BLaER1 (cell line): Measurements from ENCODE around the gene ATP2B3.

Source experiments
- H3K27ac ChIP-seq: shearing (Covaris generic); formaldehyde crosslinking; 2 replicates; pipeline ENCODE4 v1.8.1; 2022
- H3K27me3 ChIP-seq: shearing (Covaris generic); formaldehyde crosslinking; 2 replicates; pipeline ENCODE4 v1.8.1; 2022
- H3K36me3 ChIP-seq: shearing (Covaris generic); formaldehyde crosslinking; 2 replicates; pipeline ENCODE4 v1.8.1; 2022
- H3K4me1 ChIP-seq: shearing (Covaris generic); formaldehyde crosslinking; 2 replicates; pipeline ENCODE4 v1.8.1; 2022
- H3K4me2 ChIP-seq: shearing (Covaris generic); formaldehyde crosslinking; 2 replicates; pipeline ENCODE4 v1.8.1; 2022
- H3K4me3 ChIP-seq: shearing (Covaris generic); formaldehyde crosslinking; 2 replicates; pipeline ENCODE4 v1.8.1; 2022
- H3K9ac ChIP-seq: shearing (Covaris generic); formaldehyde crosslinking; 2 replicates; pipeline ENCODE4 v1.8.1; 2022
- H3K9me3 ChIP-seq: shearing (Covaris generic); formaldehyde crosslinking; 2 replicates; pipeline ENCODE4 v1.8.1; 2022
- H4K20me1 ChIP-seq: shearing (Covaris generic); formaldehyde crosslinking; 2 replicates; pipeline ENCODE4 v1.8.1; 2022
- Cebpa-rat ChIP-seq: shearing (Covaris generic); IDR thresholded peaks from 2 replicates; pipeline ENCODE4 v1.8.1; 2022

The ATP2B3 gene

DNA sequence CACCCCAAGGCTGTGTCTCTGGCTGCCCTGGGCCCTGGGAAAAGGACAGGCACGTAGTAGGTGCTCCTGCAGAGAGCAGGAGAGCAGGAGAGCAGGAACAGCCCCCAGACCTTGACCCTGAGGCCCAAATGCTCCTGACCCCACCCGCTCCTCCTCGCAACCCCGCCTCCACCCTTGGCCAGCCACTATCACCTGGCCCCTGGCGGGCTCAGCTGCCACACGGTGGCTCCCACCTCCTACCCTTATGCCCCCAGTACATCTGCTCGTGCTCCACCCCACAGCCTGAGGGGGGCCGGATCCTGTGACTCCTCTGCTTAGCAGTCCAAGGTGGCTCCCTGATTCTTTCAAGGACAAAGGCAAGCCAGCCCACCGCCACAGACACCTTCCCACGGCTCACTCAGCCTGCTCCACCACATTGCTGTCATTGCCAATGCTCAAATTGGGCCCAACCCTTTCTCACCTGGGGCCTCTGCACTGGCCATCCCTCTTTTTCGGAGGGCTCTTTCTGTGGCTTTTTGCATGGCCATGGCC, 41.6 kb upstream of the ATP2B3 start:
- no peaks in the 10 kb centered on the region for H3K9me3 ChIP-seq
- no peak overlapping the region for H3K4me3 ChIP-seq
- H3K27me3 ChIP-seq, result peaks cover 26% of the 10 kb centered on the region
- H4K20me1 ChIP-seq, result no peaks in the 10 kb centered on the region
- no peak overlapping the region for H3K9ac ChIP-seq
- no peaks in the 10 kb centered on the region for H3K36me3 ChIP-seq
- no peak for TF ChIP-seq Cebpa-rat
- H3K4me1 ChIP-seq, result peaks cover 82% of the 10 kb centered on the region
- H3K4me2 ChIP-seq, result peak overlapping the region; percentile 74
- H3K27ac ChIP-seq, result peak overlapping the region; percentile 79

DNA sequence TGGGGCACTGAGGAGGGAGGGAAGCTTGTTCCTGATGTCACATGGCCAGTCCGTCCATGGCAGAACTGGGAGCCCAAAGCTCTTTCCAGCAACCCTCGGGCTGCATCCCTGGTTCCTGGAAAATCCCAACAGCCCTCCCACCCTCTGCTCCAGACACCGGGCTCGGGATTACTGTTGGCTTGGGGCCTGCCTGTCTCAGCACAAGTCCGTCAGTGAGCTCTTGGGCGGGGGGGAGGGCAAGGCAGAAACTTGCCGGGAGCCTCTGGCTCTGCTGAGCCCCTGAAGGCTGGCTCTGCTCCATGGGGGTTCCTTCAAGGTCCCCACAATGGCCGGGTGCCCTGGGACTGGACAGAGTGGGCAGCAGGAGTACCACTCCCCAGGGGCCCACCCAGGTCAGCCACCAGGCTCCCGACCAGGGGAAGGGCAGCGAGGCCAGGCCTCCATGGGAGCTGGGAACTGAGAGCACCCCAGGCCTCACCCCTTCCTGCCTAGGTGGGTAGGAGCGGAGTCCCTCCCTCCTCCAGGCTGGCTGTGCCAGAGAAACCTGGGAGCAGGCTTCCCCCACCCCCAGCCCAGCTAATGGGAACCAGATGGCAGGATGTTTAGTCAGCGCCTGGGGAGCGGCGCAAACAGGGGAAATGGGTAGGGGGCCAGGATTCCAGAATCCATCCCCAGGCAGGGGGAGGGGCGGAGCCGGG, 40.6 kb upstream of the ATP2B3 start:
- Histone ChIP-seq H3K9me3 (no peaks in the 10 kb centered on the region), H3K9ac (no peak overlapping the region), H3K4me1 (peaks cover 82% of the 10 kb centered on the region), H3K4me2 (peak overlapping the region; percentile 74), H3K4me3 (no peak overlapping the region), H3K27me3 (peaks cover 26% of the 10 kb centered on the region), H4K20me1 (no peaks in the 10 kb centered on the region), H3K36me3 (no peaks in the 10 kb centered on the region), H3K27ac (peak overlapping the region; percentile 79)
- TF ChIP-seq Cebpa-rat, result no peak

GRCh38 chrX:153477364-153477857, 40.0 kb upstream of the ATP2B3 start:
- no peak for TF ChIP-seq Cebpa-rat
- H3K4me1 ChIP-seq, result peaks cover 86% of the 10 kb centered on the region
- H3K36me3 ChIP-seq, result no peaks in the 10 kb centered on the region
- H3K9ac ChIP-seq, result no peak overlapping the region
- peak overlapping the region; percentile 14; the same call in 1 of the 2 replicates for H3K4me2 ChIP-seq
- H4K20me1 ChIP-seq, result no peaks in the 10 kb centered on the region
- H3K27ac ChIP-seq, result no peak overlapping the region
- H3K9me3 ChIP-seq, result no peaks in the 10 kb centered on the region
- H3K4me3 ChIP-seq, result no peak overlapping the region
- H3K27me3 ChIP-seq, result peaks cover 31% of the 10 kb centered on the region

DNA sequence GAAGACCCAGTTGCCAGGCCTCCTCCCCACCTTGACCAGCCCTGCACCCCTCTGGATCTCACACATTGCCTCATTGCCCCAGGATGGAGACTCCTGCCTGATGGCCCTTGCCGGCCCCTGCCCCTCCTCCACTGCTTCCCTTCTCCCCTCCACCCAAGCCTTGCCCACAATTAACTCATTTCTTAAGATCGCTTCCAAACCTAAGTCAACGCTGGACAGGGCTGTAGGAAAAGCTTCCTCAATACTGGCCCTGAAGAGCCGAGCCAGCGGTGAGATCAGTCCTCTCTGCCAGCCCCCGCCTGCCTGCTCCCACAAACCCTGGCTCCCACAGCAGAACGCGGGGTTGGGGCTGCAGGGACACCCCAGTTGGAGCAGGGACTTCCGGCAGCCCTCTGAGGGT, 39.5 kb upstream of the ATP2B3 start:
- H3K9ac ChIP-seq, result no peak overlapping the region
- peaks cover 89% of the 10 kb centered on the region for H3K4me1 ChIP-seq
- H3K4me3 ChIP-seq, result no peak overlapping the region
- H3K9me3 ChIP-seq, result no peaks in the 10 kb centered on the region
- H3K27me3 ChIP-seq, result peaks cover 35% of the 10 kb centered on the region
- H3K4me2 ChIP-seq, result no peak overlapping the region
- H4K20me1 ChIP-seq, result no peaks in the 10 kb centered on the region
- no peak overlapping the region for H3K27ac ChIP-seq
- no peaks in the 10 kb centered on the region for H3K36me3 ChIP-seq
- TF ChIP-seq Cebpa-rat, result no peak

- no peak overlapping the region for H3K4me3 ChIP-seq
- H3K4me1 ChIP-seq, result peaks cover 89% of the 10 kb centered on the region
- H3K36me3 ChIP-seq, result no peaks in the 10 kb centered on the region
- H4K20me1 ChIP-seq, result no peaks in the 10 kb centered on the region
- H3K27me3 ChIP-seq, result peaks cover 38% of the 10 kb centered on the region
- H3K9ac ChIP-seq, result no peak overlapping the region
- H3K9me3 ChIP-seq, result no peaks in the 10 kb centered on the region
- peak overlapping the region; percentile 84 for H3K4me2 ChIP-seq
- TF ChIP-seq Cebpa-rat, result no peak
- H3K27ac ChIP-seq, result no peak overlapping the region
Observed at GRCh38 chrX:153478746-153479145, 38.7 kb upstream of the ATP2B3 start.

DNA sequence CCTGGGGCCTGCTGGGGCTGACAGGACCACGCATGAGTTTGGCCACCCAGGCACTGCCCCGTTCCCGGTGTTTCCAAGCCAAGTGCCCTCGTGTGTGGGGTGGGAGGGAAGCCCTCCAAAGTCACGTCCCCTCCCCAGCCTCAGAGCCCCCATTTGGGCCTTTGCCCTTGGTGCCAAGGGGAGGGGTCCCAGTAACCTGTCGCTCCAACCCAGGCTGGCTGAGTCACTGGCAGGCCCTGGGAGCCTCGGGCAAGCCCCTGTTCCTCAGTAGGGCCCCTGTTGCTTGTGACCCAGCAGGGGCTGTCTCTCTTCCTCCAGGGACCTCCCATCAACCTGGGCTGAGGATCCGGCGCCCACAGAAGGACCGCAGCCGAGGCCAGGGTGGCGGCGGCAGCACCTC, 36.4 kb upstream of the ATP2B3 start:
- Histone ChIP-seq H3K27ac (peak overlapping the region; percentile 82), H3K4me1 (peaks cover 91% of the 10 kb centered on the region), H3K36me3 (no peaks in the 10 kb centered on the region), H3K9ac (peak overlapping the region; percentile 66; the same call in 1 of the 2 replicates), H3K4me2 (peak overlapping the region; percentile 84), H4K20me1 (peaks cover 4% of the 10 kb centered on the region; the same call in 1 of the 2 replicates), H3K4me3 (peak overlapping the region; percentile 22; the same call in 1 of the 2 replicates), H3K27me3 (peaks cover 52% of the 10 kb centered on the region), H3K9me3 (no peaks in the 10 kb centered on the region)
- no peak for TF ChIP-seq Cebpa-rat

DNA sequence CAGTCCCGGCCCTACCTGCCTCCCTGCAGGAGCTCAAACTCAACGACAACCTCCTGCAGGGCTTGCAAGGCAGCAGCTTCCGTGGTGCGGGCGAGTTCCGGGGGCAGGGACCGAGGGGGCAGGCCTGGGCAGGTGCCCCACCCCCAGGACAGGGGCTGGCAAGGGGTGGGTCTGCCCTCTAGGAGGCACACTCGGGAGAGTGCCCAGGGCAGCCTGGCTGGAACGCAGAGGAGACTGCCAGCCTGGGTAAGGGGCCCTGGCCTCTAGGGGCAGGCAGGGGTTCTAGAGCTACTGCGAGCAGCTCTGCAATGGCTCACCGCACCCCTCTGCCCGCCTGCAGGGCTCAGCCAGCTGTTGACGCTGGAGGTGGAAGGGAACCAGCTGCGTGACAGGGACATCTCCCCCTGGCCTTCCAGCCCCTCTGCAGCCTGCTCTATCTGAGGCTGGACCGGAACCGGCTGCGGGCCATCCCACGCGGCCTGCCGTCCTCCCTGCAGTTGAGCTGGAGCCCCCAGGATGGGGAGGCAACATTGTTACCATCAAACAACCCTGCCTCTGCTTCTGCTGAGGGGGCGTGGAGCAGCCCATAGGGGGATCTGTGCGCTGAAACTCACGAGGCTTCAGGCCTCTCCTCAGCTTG, 34.9 kb upstream of the ATP2B3 start:
- peaks cover 93% of the 10 kb centered on the region for H3K4me1 ChIP-seq
- no peak overlapping the region for H3K9ac ChIP-seq
- TF ChIP-seq Cebpa-rat, result no peak
- H3K27me3 ChIP-seq, result peaks cover 43% of the 10 kb centered on the region
- peak overlapping the region; percentile 22; the same call in 1 of the 2 replicates for H3K27ac ChIP-seq
- peaks cover 4% of the 10 kb centered on the region; the same call in 1 of the 2 replicates for H4K20me1 ChIP-seq
- H3K9me3 ChIP-seq, result no peaks in the 10 kb centered on the region
- H3K36me3 ChIP-seq, result no peaks in the 10 kb centered on the region
- no peak overlapping the region for H3K4me3 ChIP-seq
- H3K4me2 ChIP-seq, result peak overlapping the region; percentile 84

DNA sequence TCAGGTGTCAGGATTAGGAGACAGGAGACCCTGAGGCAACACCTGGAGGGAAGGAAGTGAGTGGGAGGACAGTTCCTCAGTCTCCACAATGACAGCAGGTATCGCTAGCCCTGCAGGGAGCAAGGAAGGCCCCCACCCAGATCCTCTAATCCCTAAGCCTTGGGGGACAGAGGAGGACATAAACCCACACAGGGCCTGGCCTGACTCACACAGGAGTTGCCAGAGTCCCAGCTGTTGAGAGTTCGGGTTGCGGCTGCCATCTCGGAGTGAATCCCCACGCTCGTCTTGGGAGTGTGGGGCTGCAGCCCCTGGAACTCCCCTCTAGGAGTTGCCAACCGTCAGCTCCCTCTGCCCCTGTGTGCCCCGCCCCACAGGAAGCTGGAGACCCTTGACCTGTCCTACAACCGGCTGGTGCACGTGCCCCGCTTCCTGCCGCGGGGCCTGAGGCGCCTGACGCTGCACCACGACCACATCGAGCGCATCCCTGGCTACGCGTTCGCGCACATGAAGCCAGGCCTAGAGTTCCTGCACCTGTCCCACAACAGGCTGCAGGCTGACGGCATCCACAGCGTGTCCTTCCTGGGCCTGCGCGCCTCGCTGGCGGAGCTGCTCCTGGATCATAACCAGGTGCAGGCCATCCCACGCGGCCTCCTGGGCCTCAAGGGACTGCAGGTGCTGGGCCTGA, 31.9 kb upstream of the ATP2B3 start:
- TF ChIP-seq Cebpa-rat, result no peak
- Histone ChIP-seq H3K4me1 (peaks cover 100% of the 10 kb centered on the region), H3K4me2 (peak overlapping the region; percentile 84), H3K9me3 (no peaks in the 10 kb centered on the region), H3K4me3 (no peak overlapping the region), H3K27ac (peak overlapping the region; percentile 52), H3K27me3 (peaks cover 40% of the 10 kb centered on the region), H3K36me3 (no peaks in the 10 kb centered on the region), H4K20me1 (peaks cover 4% of the 10 kb centered on the region; the same call in 1 of the 2 replicates), H3K9ac (no peak overlapping the region)

DNA sequence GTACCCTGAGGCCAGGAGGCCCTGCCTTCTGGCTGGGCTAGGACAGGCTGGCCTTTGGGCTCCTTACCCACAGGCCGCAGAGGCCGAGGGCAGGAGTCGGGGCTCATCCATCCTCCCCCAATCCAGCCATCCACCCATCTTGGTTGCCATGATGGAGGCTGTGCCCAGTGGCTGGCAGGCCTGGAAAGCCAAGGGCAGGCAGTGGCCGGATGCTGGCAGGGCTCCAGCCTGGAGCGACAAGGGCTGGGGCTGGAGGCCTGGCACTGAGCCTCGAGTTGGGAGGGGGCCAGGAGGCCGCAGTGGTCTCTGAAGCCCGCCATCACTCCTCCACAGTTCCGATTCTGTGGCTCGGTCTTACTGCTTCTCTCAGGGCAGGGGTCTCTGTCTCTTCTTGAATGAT, 31.3 kb upstream of the ATP2B3 start:
- H4K20me1 ChIP-seq, result peaks cover 6% of the 10 kb centered on the region; the same call in 1 of the 2 replicates
- H3K36me3 ChIP-seq, result no peaks in the 10 kb centered on the region
- H3K27me3 ChIP-seq, result peaks cover 47% of the 10 kb centered on the region
- peaks cover 100% of the 10 kb centered on the region for H3K4me1 ChIP-seq
- H3K4me2 ChIP-seq, result peak overlapping the region; percentile 84
- no peak overlapping the region for H3K4me3 ChIP-seq
- TF ChIP-seq Cebpa-rat, result no peak
- H3K9ac ChIP-seq, result no peak overlapping the region
- H3K27ac ChIP-seq, result peak overlapping the region; percentile 52
- H3K9me3 ChIP-seq, result no peaks in the 10 kb centered on the region
